Trophoblast cell (in vitro differentiated cells and primary cell): ENCODE measurements around the gene JCHAIN.
"Not testable (repeated sequence)": the region's sequence is repeated elsewhere in the genome, so short reads cannot be mapped to it uniquely, and the experiment has no call there.

Experiments used
- DNase-seq, 2 donors: peaks; one replicate each; pipeline ENCODE4 v3.0.0-alpha.2; 2016
- H2AFZ ChIP-seq: 2 replicates; pipeline ENCODE4 v1.6.1; 2013; ENCODE audit warnings: low read length, moderate library complexity, mild to moderate bottlenecking; ENCODE audit not compliant: insufficient read depth, poor library complexity
- H2AK5ac ChIP-seq: 2 replicates; pipeline ENCODE4 v1.6.1; 2013; ENCODE audit warnings: mild to moderate bottlenecking, low read length
- H2BK120ac ChIP-seq: 2 replicates; pipeline ENCODE4 v1.6.1; 2013; ENCODE audit warnings: low read length, mild to moderate bottlenecking, moderate library complexity; ENCODE audit not compliant: insufficient read depth, poor library complexity
- H2BK12ac ChIP-seq: 2 replicates; pipeline ENCODE4 v1.6.1; 2013; ENCODE audit warnings: mild to moderate bottlenecking, low read length, moderate library complexity
- H2BK5ac ChIP-seq: 2 replicates; pipeline ENCODE4 v1.6.1; 2013; ENCODE audit warnings: low read length, low read depth, moderate library complexity, mild to moderate bottlenecking; ENCODE audit not compliant: poor library complexity
- H3K14ac ChIP-seq: 2 replicates; pipeline ENCODE4 v1.6.1; 2013; ENCODE audit warnings: mild to moderate bottlenecking, low read length
- H3K18ac ChIP-seq: 2 replicates; pipeline ENCODE4 v1.6.1; 2013; ENCODE audit warnings: mild to moderate bottlenecking, low read length
- H3K23ac ChIP-seq: 2 replicates; pipeline ENCODE4 v1.6.1; 2013; ENCODE audit warnings: low read length
- H3K27ac ChIP-seq: 2 replicates; pipeline ENCODE4 v1.5.1; 2013; ENCODE audit warnings: low read depth, mild to moderate bottlenecking, inconsistent platforms, low read length, moderate library complexity
- H3K27me3 ChIP-seq: 2 replicates; pipeline ENCODE4 v1.6.1; 2013; ENCODE audit warnings: inconsistent platforms, mild to moderate bottlenecking, low read length, moderate library complexity; ENCODE audit not compliant: insufficient read depth
- H3K36me3 ChIP-seq, 2 experiments: 1 replicate in 1 of 2; 2 replicates in 1 of 2; pipeline ENCODE4 v1.6.1; 2013; ENCODE audit warnings: low read length in 2 of 2, mild to moderate bottlenecking in 2 of 2, moderate library complexity in 1 of 2; ENCODE audit not compliant: insufficient read depth in 2 of 2, control insufficient read depth in 1 of 2
- H3K4ac ChIP-seq: 2 replicates; pipeline ENCODE4 v1.6.1; 2013; ENCODE audit warnings: low read depth, mild to moderate bottlenecking, low read length, moderate library complexity
- H3K4me1 ChIP-seq, 2 experiments: 1 replicate in 1 of 2; 2 replicates in 1 of 2; pipeline ENCODE4 v1.6.1; 2013; ENCODE audit warnings: low read length in 2 of 2, mild to moderate bottlenecking in 2 of 2, moderate library complexity in 1 of 2; ENCODE audit not compliant: insufficient read depth in 2 of 2, control insufficient read depth in 1 of 2
- H3K4me2 ChIP-seq: 2 replicates; pipeline ENCODE4 v1.6.1; 2013; ENCODE audit warnings: inconsistent platforms, mild to moderate bottlenecking, low read length, moderate library complexity
- H3K4me3 ChIP-seq: 2 replicates; pipeline ENCODE4 v1.5.1; 2013; ENCODE audit warnings: mild to moderate bottlenecking, low read depth, low read length, inconsistent platforms
- H3K79me1 ChIP-seq: one replicate; pipeline ENCODE4 v1.6.1; 2013; ENCODE audit warnings: low read length
- H3K79me2 ChIP-seq: 2 replicates; pipeline ENCODE4 v1.6.1; 2013; ENCODE audit warnings: low read length, mild to moderate bottlenecking; ENCODE audit not compliant: control insufficient read depth, insufficient read depth, poor library complexity
- H3K9ac ChIP-seq: 2 replicates; pipeline ENCODE4 v1.6.1; 2013; ENCODE audit warnings: mild to moderate bottlenecking, low read length
- H3K9me3 ChIP-seq: 2 replicates; pipeline ENCODE4 v1.6.1; 2013; ENCODE audit warnings: low read depth, mild to moderate bottlenecking, control low read depth, inconsistent platforms, low read length; ENCODE audit not compliant: insufficient read depth
- H4K12ac ChIP-seq: 2 replicates; pipeline ENCODE4 v1.6.1; 2013; ENCODE audit warnings: low read depth, mild to moderate bottlenecking, low read length, moderate library complexity
- H4K8ac ChIP-seq: 2 replicates; pipeline ENCODE4 v1.6.1; 2013; ENCODE audit warnings: low read depth, mild to moderate bottlenecking, low read length, moderate library complexity
- H4K91ac ChIP-seq: one replicate; pipeline ENCODE4 v1.6.1; 2013; ENCODE audit warnings: low read depth, mild to moderate bottlenecking, low read length, moderate library complexity
- WGBS: extraction: QIAGEN DNeasy Blood & Tissue Kit; methylation state at CpG from one replicate; pipeline ENCODE4 v1.1.7; 2013; ENCODE audit warnings: missing lambda C conversion rate; ENCODE audit not compliant: insufficient read length, insufficient coverage; ENCODE audit errors: extremely low coverage; 5-methylcytosine and 5-hydroxymethylcytosine counted together

Gene JCHAIN

DNA sequence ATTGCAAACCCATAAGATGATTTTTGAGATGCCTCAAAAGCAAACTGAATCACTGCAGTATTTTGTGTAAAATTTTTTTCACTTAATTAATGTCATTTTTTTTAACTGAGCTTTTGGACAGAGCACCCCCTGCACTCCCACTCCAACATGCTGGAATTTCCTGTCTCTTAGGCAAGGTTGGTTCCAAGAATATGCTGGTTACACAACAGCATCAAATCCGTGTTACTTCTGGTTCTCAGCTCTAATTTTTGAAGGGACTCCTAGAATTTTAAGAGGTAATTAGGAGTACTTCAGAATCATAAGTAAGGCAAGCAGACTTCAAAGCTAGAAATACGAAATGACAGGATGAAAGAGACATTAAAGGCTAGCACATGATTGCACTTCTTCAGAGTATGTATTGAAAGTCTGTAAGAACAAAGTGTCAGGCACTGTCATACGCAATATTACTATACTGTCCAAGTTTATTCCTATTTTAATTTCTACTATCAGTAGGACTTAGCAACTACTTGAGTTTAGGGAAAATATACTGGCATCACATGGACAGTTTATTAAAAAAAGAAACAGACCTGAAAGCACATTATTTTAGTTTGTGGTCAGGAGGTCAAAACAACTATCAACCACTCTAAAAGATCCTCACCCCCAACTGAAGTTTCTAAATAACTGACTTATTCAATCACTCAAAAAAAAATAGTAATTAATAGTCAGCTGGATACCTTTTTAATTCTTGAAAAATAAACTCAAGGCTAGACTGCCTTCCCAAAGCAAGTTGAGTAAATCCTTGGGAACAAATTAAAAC is 1.6 kb upstream of the JCHAIN start:
- no peaks in the 10 kb centered on the region for H3K4me1 ChIP-seq
- no peak overlapping the region for H3K4me3 ChIP-seq
- no peaks in the 10 kb centered on the region for H3K9me3 ChIP-seq
- H3K27ac ChIP-seq = no peak overlapping the region
- no peak overlapping the region for H2BK12ac ChIP-seq
- no peak for DNase-seq
- no peak overlapping the region for H3K4ac ChIP-seq
- H4K91ac ChIP-seq = no peak overlapping the region
- H2BK120ac ChIP-seq = no peak overlapping the region
- H3K23ac ChIP-seq = no peak overlapping the region
- no peak overlapping the region for H3K4me2 ChIP-seq
- no peak overlapping the region for H3K18ac ChIP-seq
- H3K14ac ChIP-seq = no peak overlapping the region
- no CpG with 5 or more reads among the region's 3 CpGs for WGBS
- H3K79me1 ChIP-seq = no peaks in the 10 kb centered on the region
- H3K27me3 ChIP-seq = no peaks in the 10 kb centered on the region
- H3K9ac ChIP-seq = no peak overlapping the region
- H3K36me3 ChIP-seq = no peaks in the 10 kb centered on the region
- H2BK5ac ChIP-seq = no peak overlapping the region
- no peak overlapping the region for H4K12ac ChIP-seq
- no peak overlapping the region for H2AK5ac ChIP-seq
- H3K79me2 ChIP-seq = no peaks in the 10 kb centered on the region
- H4K8ac ChIP-seq = no peak overlapping the region
- H2AFZ ChIP-seq = no peak overlapping the region

DNA sequence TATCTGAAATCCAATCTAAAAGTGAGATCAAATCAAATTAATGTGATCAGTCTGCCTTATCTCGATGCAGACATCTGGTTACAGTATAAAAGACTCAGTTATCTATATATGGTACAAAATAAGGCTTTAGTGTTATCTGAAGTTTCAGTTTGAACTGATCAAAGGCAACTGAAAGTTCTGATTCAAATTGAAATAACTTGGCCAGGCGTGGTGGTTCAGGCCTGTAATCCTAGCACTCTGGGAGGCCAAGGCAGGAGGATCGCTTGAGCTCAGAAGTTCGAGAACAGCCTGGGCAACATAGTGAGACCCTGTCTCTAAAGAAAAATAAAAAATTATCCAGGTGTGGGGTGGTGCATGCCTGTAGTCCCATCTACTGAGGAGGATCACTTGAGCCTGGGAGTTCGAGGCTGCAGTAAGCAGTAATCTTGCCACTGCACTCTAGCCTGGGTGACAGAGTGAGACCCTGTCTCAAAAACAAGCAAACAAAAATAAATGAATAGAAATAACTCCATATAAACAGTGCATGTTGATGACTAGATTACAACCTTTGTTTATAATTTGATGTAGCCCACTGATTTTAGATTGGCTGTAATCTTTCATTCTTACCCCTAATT is 4.9 kb downstream of the JCHAIN start:
- H2BK12ac ChIP-seq, H2AFZ ChIP-seq, H3K27me3 ChIP-seq, H2AK5ac ChIP-seq, H2BK5ac ChIP-seq, H4K12ac ChIP-seq, H3K4ac ChIP-seq, H4K91ac ChIP-seq, H3K18ac ChIP-seq, H3K23ac ChIP-seq, H3K4me2 ChIP-seq, H3K9ac ChIP-seq, H3K14ac ChIP-seq, H3K79me2 ChIP-seq, H3K27ac ChIP-seq, H3K79me1 ChIP-seq, H3K4me3 ChIP-seq, H4K8ac ChIP-seq, DNase-seq, H3K4me1 ChIP-seq, H3K9me3 ChIP-seq, H2BK120ac ChIP-seq, H3K36me3 ChIP-seq: not testable (repeated sequence)
- no CpG with 5 or more reads among the region's 5 CpGs for WGBS

DNA sequence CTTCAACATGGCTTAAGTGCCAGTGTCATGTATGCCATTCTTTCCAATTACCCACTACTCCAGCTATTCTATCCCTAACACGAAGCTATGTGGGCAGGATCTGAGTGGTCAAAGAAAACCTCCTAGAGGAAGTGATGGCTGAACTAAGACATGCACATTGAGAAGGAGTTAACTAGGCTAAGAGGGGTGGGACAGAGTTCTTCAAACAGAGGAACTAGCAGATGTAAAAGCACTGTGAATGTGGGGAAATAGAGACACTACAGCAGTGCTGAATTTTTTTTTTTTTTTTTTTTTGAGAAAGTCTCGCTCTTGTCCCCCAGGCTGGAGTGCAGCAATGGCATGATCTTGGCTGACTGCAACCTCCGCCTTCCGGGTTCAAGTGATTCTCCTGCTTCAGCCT is 6.2 kb downstream of the JCHAIN start:
- H3K4me1 ChIP-seq = no peaks in the 10 kb centered on the region

DNA sequence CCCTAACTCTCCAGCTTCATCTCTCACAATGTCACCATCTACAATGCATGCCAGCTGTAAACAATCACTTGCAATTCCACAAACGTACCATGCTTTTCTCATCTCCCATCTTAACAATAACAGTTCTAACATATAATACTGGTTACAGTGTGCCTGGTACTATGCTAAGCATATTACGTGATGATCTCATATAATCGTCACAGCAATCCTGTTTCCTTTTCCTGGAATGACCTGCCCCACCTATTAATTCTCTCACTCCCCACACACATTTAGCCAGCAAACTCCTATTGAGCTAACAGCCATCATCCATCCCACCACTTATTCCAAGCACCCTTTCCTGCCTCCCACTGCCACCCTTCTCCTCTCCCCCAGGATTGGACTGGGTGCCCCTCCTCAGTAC is 7.9 kb downstream of the JCHAIN start:
- H3K27me3 ChIP-seq = no peaks in the 10 kb centered on the region
- H2BK5ac ChIP-seq = no peak overlapping the region
- no peak overlapping the region for H4K12ac ChIP-seq
- H3K4ac ChIP-seq = no peak overlapping the region
- H4K8ac ChIP-seq = no peak overlapping the region
- H4K91ac ChIP-seq = no peak overlapping the region
- H2BK120ac ChIP-seq = no peak overlapping the region
- no peak overlapping the region for H3K14ac ChIP-seq
- no peak overlapping the region for H2AFZ ChIP-seq
- no peak overlapping the region for H3K27ac ChIP-seq
- H3K4me3 ChIP-seq = no peak overlapping the region
- H3K79me2 ChIP-seq = no peaks in the 10 kb centered on the region
- no peak overlapping the region for H3K18ac ChIP-seq
- WGBS = no CpG with 5 or more reads among the region's 3 CpGs
- no peak overlapping the region for H2BK12ac ChIP-seq
- no peak overlapping the region for H2AK5ac ChIP-seq
- H3K79me1 ChIP-seq = no peaks in the 10 kb centered on the region
- DNase-seq = no peak
- no peaks in the 10 kb centered on the region for H3K9me3 ChIP-seq
- H3K23ac ChIP-seq = no peak overlapping the region
- H3K4me1 ChIP-seq = no peaks in the 10 kb centered on the region
- H3K4me2 ChIP-seq = no peak overlapping the region
- H3K36me3 ChIP-seq = no peaks in the 10 kb centered on the region
- no peak overlapping the region for H3K9ac ChIP-seq

More for the DNA sequence above, 6.2 kb downstream of the JCHAIN start:
- Histone ChIP-seq H2AK5ac (no peak overlapping the region), H3K79me2 (no peaks in the 10 kb centered on the region), H3K4me3 (no peak overlapping the region), H3K18ac (no peak overlapping the region), H2BK5ac (no peak overlapping the region), H3K27me3 (no peaks in the 10 kb centered on the region), H2BK12ac (no peak overlapping the region), H3K79me1 (no peaks in the 10 kb centered on the region), H3K4ac (no peak overlapping the region), H4K91ac (no peak overlapping the region), H3K9me3 (no peaks in the 10 kb centered on the region), H3K36me3 (no peaks in the 10 kb centered on the region), H3K14ac (no peak overlapping the region), H2BK120ac (no peak overlapping the region), H3K23ac (no peak overlapping the region), H3K27ac (no peak overlapping the region), H4K8ac (no peak overlapping the region), H3K9ac (no peak overlapping the region), H3K4me2 (no peak overlapping the region), H4K12ac (no peak overlapping the region), H2AFZ (no peak overlapping the region)
- no CpG with 5 or more reads among the region's 4 CpGs for WGBS
- DNase-seq = no peak
